ENCODE results near the gene UBE3C. TPM values are rescaled to one million over a fixed set of nuclear protein-coding genes. Genes with fewer than 3 reads are reported as not detected.

UBE3C gene
- total and polyA plus RNA-seq, 11 donors: 11.0 to 57.5 (median 48.1) TPM

- ATAC-seq (peak in 1 of 4 donors; percentile 60), DNase-seq (no peak)
- no peaks in the 10 kb centered on the region for H3K4me1 ChIP-seq
- H3K27ac ChIP-seq: no peak overlapping the region
- no peak for TF ChIP-seq POLR2A (IDR thresholded peaks at IDR 0.05)
- TF ChIP-seq, protein P1, sequence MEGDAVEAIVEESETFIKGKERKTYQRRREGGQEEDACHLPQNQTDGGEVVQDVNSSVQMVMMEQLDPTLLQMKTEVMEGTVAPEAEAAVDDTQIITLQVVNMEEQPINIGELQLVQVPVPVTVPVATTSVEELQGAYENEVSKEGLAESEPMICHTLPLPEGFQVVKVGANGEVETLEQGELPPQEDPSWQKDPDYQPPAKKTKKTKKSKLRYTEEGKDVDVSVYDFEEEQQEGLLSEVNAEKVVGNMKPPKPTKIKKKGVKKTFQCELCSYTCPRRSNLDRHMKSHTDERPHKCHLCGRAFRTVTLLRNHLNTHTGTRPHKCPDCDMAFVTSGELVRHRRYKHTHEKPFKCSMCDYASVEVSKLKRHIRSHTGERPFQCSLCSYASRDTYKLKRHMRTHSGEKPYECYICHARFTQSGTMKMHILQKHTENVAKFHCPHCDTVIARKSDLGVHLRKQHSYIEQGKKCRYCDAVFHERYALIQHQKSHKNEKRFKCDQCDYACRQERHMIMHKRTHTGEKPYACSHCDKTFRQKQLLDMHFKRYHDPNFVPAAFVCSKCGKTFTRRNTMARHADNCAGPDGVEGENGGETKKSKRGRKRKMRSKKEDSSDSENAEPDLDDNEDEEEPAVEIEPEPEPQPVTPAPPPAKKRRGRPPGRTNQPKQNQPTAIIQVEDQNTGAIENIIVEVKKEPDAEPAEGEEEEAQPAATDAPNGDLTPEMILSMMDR (IDR thresholded peaks at IDR 0.05): peak in 3 of 12 donors; percentile 26 to 67 (median 41)
- WGBS, 4 donors: 92 to 96% (median 93%) methylated on average over 8 of the region's 8 CpGs
- H3K27me3 ChIP-seq: no peaks in the 10 kb centered on the region
- H3K4me3 ChIP-seq: no peak overlapping the region
- H3K9me3 ChIP-seq: no peaks in the 10 kb centered on the region
- intact Hi-C loops (cut with DNase I): no loop called here
- H3K36me3 ChIP-seq: peaks cover 0 to 70% (median 46%) of the 10 kb centered on the region in 9 donors
These were observed 99.4 kb downstream of the UBE3C start for GRCh38 chr7:157238087-157238486.

DNA sequence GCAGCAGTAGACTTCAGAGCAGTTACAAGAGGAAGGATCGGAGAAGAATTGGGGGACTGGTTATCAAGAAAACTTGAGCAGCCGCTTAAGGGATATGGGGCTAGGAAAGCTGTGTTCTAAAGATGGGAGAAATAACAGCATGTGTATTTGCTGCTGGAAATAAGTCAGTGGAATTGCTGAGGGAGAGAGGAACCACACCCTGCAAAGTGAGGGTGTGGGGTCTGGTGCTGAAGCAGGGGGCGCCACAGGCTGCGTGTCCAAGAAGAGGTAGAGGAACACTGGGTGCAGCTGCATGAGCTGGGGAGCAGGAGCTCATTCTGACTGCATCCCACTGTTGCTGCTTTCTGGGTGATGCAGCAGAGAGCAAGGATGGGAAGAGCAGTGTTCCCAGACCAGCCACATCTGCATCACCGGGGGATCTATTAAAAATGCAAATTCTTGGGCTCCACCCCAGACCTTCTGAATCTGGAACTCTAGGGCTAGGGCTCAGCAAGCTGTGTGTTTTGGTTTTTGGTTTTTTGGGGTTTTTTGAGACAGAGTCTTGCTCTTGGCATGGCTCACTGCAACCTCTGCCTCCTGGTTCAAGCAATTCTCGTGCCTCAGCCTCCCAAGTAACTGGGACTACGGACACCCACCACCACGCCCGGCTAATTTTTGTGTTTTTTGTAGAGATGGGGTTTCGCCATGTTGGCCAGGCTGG lies 101.0 kb downstream of the UBE3C start:
- TF ChIP-seq POLR2A (IDR thresholded peaks at IDR 0.05): no peak
- TF ChIP-seq, protein P1 (IDR thresholded peaks at IDR 0.05): no peak
- Histone ChIP-seq H3K9me3 (no peaks in the 10 kb centered on the region), H3K27ac (no peak overlapping the region), H3K4me3 (no peak overlapping the region), H3K36me3 (peaks cover 0 to 55% (median 31%) of the 10 kb centered on the region in 9 donors), H3K27me3 (no peaks in the 10 kb centered on the region), H3K4me1 (no peaks in the 10 kb centered on the region)
- intact Hi-C loops (cut with DNase I): loop anchor here in 2 of 10 donors (10.0 kb wide), 1 partner anchor 335 kb away; no protein-coding TSS in a partner anchor
- DNase-seq (no peak), ATAC-seq (no peak)
- WGBS, 4 donors: 89 to 97% (median 93%) methylated on average over 10 of the region's 10 CpGs

DNA sequence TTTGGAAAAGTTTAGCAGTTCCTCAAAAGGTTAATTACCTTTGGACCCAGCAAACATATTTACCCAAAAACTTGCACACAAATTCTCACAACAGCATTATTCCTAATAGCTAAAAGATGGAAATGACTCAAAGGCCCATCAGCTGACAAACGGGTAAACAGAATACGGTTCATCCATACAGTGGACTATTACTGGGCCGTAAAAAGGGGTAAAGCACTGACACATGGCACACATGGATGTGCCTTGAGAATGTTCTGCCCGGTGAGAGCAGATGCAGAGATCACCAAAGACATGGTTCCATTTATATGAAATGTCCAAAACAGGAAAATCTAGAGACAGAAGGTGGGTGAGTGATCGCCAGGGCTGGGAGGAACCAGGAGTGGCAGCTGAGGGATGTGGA lies 102.9 kb downstream of the UBE3C start:
- intact Hi-C loops (cut with DNase I): loop anchor here in 2 of 10 donors (10.0 kb wide), 1 partner anchor 337 kb away; no protein-coding TSS in a partner anchor

More for the DNA sequence above, 102.9 kb downstream of the UBE3C start:
- H3K36me3 ChIP-seq: peaks cover 0 to 44% (median 26%) of the 10 kb centered on the region in 9 donors
- DNase-seq (no peak), ATAC-seq (no peak)
- H3K4me1 ChIP-seq: no peaks in the 10 kb centered on the region
- H3K4me3 ChIP-seq: no peak overlapping the region
- WGBS, 4 donors: 95 to 98% (median 96%) methylated on average over 5 of the region's 5 CpGs
- H3K27me3 ChIP-seq: no peaks in the 10 kb centered on the region
- no peak overlapping the region for H3K27ac ChIP-seq
- TF ChIP-seq POLR2A (IDR thresholded peaks at IDR 0.05): no peak
- TF ChIP-seq, protein P1 (IDR thresholded peaks at IDR 0.05): no peak
- no peaks in the 10 kb centered on the region for H3K9me3 ChIP-seq
